Measurements from ENCODE around the gene SENP5.

DNA sequence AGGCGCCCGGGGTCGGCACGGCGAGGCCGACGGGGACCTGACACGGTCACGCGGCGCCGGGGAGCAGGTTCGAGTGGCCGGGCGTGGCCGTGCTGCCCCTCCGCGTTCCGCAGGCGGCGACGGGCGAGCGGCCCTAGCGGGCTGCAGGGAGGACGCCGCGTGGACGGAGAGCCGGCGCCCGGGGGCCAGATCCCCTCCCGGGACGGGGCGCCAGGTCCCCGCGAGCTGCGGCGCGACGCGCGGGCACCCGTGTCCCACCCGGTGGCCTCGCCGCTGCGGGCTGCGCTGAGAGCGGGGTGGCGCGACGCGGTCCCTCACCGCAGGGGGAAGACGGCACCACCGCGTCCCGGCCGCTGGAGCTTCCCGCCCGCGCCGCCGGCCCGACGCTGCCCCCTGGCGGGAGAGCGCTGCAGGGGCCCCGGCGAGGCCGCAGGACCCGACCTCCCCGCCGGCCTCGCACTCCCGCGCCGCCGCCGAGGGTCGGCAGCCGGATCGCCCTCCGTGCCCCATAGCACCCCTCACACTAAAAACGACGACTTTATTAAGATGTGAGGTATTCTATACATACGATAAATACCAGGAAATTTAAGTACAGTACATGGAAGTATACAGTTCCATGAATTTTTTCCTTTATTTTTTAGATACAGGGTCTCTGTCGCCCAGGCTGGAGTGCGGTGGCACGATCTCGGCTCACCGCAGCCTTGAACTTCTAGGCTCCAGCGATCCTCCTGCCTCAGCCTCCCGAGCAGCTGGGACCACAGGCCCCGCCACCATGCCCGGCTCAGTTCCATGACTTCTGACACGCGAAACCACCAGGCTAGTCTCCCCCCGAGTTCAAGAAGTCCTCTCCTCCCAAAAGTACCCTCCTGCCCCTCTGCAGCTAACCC is 102.2 kb downstream of the SENP5 start:
- TF ChIP-seq, protein P1, sequence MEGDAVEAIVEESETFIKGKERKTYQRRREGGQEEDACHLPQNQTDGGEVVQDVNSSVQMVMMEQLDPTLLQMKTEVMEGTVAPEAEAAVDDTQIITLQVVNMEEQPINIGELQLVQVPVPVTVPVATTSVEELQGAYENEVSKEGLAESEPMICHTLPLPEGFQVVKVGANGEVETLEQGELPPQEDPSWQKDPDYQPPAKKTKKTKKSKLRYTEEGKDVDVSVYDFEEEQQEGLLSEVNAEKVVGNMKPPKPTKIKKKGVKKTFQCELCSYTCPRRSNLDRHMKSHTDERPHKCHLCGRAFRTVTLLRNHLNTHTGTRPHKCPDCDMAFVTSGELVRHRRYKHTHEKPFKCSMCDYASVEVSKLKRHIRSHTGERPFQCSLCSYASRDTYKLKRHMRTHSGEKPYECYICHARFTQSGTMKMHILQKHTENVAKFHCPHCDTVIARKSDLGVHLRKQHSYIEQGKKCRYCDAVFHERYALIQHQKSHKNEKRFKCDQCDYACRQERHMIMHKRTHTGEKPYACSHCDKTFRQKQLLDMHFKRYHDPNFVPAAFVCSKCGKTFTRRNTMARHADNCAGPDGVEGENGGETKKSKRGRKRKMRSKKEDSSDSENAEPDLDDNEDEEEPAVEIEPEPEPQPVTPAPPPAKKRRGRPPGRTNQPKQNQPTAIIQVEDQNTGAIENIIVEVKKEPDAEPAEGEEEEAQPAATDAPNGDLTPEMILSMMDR (IDR thresholded peaks at IDR 0.05) = peak; percentile 49 to 96 (median 90)
- no peak for TF ChIP-seq POLR2A (IDR thresholded peaks at IDR 0.05)
